ENCODE results near the gene SAMHD1. TPM values are rescaled to one million over a fixed set of nuclear protein-coding genes. Genes with fewer than 3 reads are reported as not detected.

SAMHD1 gene
- total and polyA plus RNA-seq, 9 of the 15 experiments (the other 6 are each of a cell fraction or from before 2014, with no cell fraction given), result 6.8 to 20.4 (median 14.8) TPM

DNA sequence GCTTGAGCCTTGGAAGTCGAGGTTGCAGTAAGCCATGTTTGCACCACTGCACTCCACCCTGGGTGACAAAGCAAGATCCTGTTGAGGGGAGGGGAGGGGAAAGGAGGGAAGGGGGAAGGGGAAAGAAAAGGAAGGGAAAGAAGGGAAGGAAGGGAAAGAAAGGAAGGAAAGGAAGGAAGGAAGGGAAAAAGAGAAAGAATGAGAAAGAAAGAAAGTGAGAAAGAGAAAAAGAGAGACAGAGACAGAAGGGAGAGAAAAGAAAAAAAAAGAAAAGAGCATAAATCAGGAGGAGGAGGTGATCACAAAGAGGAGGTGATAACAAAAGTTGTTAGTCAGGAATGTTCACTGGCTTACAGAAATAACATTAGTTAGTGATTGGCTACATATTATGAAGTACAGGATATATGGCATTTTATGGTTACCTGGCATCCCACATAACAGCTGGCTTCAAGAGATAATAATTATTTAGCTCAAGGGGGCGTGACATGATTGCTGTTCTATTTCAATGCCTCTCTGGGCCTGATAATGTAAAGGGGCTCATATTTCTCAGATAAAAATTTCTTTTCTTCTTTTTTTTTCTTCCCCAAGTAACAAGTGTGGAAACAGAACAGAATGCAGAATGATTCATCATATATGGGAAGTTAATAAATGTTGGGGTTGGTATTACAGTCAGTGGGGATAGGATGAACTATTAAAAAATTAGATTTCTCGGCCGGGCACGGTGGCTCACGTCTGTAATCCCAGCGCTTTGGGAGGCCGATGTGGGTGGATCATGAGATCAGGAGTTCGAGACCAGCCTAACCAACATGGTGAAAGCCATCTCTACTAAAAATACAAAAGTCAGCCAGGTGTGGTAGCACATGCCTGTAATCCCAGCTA, 27.1 kb downstream of the SAMHD1 start (continued):
- TF ChIP-seq ZNF609 (CRISPR knock-in tag; IDR thresholded peaks at IDR 0.05; ENCODE audit: borderline replicate concordance) (no peak), ZNF644 (tag; IDR thresholded peaks at IDR 0.05; ENCODE audit: low read depth) (no peak), FOXO4 (CRISPR knock-in tag; IDR thresholded peaks at IDR 0.05) (no peak), RERE (CRISPR knock-in tag; IDR thresholded peaks at IDR 0.05; ENCODE audit: borderline replicate concordance) (no peak), STAG1 (CRISPR knock-in tag; IDR thresholded peaks at IDR 0.05; ENCODE audit: borderline replicate concordance) (no peak), ZBTB8A (IDR thresholded peaks at IDR 0.05; ENCODE audit: partially characterized antibody) (no peak), ZNF197 (CRISPR knock-in tag; IDR thresholded peaks at IDR 0.05; ENCODE audit: low read depth) (no peak)
- TF ChIP-seq, protein P1, sequence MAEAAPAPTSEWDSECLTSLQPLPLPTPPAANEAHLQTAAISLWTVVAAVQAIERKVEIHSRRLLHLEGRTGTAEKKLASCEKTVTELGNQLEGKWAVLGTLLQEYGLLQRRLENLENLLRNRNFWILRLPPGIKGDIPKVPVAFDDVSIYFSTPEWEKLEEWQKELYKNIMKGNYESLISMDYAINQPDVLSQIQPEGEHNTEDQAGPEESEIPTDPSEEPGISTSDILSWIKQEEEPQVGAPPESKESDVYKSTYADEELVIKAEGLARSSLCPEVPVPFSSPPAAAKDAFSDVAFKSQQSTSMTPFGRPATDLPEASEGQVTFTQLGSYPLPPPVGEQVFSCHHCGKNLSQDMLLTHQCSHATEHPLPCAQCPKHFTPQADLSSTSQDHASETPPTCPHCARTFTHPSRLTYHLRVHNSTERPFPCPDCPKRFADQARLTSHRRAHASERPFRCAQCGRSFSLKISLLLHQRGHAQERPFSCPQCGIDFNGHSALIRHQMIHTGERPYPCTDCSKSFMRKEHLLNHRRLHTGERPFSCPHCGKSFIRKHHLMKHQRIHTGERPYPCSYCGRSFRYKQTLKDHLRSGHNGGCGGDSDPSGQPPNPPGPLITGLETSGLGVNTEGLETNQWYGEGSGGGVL (CRISPR knock-in tag; IDR thresholded peaks at IDR 0.05), result no peak
- TF ChIP-seq, protein P2, sequence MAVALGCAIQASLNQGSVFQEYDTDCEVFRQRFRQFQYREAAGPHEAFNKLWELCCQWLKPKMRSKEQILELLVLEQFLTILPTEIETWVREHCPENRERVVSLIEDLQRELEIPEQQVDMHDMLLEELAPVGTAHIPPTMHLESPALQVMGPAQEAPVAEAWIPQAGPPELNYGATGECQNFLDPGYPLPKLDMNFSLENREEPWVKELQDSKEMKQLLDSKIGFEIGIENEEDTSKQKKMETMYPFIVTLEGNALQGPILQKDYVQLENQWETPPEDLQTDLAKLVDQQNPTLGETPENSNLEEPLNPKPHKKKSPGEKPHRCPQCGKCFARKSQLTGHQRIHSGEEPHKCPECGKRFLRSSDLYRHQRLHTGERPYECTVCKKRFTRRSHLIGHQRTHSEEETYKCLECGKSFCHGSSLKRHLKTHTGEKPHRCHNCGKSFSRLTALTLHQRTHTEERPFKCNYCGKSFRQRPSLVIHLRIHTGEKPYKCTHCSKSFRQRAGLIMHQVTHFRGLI (CRISPR knock-in tag; IDR thresholded peaks at IDR 0.05), result no peak

All from K562 (cell line).